ENCODE data around the gene RELT.

Gene RELT

GRCh38 chr11:73392108-73393010 is 16.2 kb downstream of the RELT start:
- DNase-seq, result no peak

DNA sequence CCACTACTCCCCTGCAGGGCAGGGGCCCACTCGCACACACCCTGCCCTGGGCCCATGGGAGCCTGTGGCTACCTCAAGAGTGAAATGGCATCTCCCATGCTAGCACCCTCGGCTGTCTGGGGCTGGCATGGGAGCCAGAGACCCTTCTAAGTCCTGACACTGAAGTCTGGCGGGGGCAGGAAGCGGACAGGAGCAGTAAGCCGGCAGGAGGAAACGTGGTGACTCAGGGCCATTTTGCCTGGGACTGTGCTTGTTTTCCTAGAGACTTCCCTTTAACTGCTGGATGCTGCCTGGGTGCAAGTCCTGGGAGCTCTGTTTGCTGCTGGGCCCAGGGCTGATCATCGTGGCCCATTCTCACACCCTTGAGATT is 16.8 kb downstream of the RELT start:
- DNase-seq, result no peak

- DNase-seq, result peak in 1 of 2 experiments; percentile 36
Measured at GRCh38 chr11:73393479-73394415, 17.5 kb downstream of the RELT start.

GRCh38 chr11:73394416-73395296 is 18.5 kb downstream of the RELT start:
- no peak for DNase-seq

GRCh38 chr11:73395297-73396208 is 19.4 kb downstream of the RELT start:
- DNase-seq, result no peak

DNA sequence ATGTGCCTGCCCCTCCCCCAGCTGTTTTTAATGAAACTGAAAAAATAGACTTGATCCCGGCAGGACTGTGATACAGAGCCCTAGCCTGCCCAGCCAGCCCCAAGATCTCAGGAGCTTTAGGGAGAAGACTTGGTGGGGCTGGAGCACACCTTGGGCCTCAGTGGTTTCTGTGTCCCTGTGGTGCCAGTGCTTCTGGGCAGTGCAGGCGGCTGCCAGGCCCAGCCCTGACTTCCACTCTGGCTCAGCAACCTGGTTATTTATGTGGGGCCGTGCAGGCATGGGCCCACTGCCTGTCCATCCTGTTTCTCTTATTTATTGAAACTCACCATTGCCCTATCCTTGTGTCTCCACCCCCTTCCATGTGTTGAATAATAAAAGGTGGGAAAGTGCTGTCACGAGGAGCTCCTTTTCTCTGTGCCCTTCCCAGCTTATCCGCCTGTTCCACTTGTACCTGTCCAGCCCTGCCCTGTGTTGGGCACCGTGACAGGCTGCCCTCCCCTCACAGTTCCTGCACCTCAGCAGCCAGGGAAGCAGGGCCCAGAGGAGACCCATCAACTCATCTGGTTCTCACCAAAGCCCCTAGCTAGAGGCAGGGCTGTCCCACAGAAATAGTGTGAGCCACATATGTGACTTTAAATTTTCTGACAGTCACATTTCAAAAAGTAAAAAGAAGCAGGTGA is 20.2 kb downstream of the RELT start:
- no peak for DNase-seq

- no peak for DNase-seq
Measured at GRCh38 chr11:73396985-73397384, 20.8 kb downstream of the RELT start.

DNA sequence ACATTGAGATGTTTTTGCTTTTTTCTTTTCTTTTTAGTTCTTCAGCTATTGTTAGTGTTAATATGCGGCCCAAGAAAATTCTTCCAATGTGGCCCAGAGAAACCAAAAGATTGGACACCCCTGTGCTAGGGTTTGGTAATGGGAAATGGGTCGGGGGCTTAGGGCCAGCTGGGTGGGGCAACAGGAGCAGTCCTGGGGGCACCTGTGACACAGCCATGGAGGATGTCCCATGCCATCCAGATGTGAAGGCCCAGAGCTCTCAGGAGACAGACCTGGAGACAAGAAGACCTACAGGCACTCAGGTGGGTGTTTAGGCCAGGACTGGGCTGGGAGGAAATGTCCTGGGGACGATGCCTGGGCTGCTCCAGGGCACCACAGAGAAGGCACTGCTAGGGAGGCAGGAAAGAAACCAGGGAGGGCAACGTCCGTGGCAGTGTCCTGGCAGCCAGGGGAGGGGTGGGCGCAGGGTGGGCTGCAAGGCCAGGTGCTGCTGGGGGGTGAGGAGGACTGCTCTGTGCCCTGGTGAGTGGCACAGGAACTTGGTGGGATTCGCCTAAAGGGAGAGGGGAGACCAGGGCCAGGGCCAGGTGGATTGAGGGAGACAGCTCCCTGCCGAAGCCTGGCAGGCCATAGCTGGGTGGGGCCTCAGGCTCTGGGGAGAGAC is 21.4 kb downstream of the RELT start:
- DNase-seq, result no peak

GRCh38 chr11:73398132-73398526 is 21.9 kb downstream of the RELT start:
- no peak for DNase-seq

DNA sequence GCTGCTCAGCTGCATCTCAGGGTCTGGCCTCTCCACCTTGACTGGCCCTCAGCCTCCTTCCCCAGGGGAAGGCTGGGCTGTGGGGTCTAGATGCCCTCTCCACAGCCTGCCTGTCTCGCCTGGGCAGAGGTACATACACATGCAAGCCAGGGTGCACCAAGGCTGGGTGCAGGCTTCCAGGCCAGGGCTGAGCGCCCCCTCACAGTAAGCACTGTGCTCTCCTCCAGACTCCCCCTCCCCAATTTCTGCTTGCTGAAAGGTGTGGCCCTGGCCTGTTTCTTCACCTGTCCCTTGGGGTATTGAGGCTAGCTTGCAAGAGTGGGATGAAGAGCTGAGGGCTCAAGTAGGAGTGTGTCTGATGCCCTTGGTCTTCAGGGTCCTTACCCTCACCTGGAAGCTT is 22.5 kb downstream of the RELT start:
- no peak for DNase-seq

DNA sequence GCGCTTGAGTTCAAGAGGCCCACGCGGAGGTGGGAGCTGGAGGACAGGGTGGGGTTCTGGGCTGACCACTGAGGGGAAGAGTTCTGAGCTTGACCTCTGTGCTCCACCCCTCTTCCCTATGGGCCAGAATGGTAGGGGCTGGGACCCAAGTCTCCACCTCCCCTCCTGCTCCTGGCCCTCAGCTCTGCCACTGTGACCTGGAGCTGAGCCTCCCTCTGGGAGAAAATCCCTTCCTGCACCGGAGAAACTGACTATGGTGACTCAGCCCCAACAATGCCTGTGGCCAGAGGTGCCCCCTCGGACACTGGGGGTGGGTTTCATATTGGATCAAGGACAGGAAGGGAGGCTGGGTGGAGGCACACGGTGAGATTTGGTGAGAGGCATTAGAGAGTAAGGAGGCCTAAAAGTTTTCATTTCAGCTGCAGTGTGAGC is 23.0 kb downstream of the RELT start:
- DNase-seq, result no peak

DNA sequence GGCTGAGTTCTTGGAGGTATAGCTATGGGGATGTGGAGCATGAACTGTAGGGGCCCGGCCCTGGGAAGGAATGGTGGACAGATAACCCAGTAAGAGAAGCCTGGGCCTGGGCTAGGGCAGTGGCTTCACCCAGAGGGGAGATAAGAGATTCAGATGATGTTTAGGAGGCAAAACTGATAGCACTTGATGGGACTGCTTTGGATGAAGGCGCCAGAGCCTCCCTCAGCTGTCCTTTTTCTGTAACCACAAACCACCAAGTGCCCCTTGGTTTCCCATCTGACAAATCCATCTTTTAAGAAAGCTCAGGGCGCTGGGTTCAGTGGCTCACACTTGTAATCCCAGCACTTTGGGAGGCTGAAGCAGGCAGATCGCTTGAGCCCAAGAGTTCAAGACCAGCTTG is 23.4 kb downstream of the RELT start:
- DNase-seq, result no peak

DNA sequence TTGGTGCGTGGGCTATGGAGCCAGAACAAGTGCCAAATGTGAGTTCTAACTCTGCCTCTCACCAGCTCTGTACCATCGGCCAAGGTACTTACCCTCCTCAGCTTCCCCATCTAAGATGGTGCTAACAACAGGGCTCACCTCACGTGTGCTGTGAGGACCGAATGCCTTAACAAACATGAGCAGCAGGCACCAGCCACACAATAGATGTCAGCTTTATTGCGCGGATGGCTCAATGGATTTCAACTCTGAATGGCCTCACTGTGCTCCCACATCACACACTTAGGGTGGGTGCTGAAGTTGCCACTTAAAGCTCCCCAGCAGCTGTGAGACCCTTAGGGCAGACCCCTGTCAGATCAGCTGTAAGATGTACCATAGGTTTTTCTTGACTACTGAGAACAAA is 24.1 kb downstream of the RELT start:
- DNase-seq, result no peak

DNA sequence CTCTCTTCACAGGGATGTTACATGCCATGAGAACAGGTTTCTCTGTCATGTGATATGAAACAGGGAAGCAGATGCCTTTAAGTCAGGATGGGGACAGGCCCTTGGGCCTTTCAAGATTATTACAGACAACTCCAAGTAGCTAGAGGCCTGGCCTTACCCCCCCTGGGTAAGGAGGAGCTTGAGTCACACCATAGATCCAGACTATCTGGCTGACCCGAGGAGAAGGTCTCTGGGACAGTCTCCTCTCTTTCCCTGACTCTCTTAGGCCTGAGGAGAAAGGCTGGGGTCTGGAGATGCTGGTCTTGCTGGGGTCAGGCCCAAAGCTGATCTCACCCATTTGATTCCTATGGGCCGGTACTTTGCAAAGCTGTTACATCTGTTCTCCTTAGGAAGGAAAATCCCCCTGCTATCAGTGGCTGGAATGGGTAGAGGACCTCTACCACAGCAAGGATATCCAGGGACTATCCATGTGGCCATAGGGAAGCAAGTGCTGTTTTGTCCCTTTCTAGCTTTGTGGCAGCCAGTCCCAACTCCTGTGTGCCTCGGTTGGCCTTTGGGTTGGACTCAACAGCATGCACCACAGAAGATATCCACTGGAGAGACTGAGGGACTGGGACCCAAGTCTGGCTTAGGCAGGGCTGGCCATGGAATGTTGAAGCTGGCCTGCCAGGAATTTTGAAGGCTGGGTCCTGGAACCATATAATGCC is 25.2 kb downstream of the RELT start:
- DNase-seq, result no peak

GRCh38 chr11:73401924-73402833 is 26.0 kb downstream of the RELT start:
- no peak for DNase-seq

GRCh38 chr11:73402834-73403185 is 26.6 kb downstream of the RELT start:
- no peak for DNase-seq

DNA sequence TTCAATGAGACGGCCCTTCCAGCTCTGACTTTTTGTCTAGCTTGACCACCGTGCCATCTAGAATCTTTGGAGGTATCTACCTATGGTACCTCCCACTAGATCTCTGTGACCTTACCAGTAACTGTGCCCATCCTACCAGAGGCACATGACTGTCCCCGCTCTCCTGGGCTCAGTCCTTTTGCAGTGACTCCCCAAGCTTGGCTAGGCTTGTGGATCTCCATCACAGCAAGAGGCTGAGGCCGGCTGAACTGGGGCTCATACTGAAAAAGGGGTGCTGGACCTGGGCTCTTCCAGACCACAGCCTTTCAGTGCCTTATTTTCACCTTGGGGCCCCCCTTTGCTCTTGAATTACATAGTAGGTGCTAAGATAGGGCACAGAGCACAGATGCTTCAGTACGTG is 27.3 kb downstream of the RELT start:
- DNase-seq, result no peak

- DNase-seq, result peak in 1 of 2 experiments; percentile 16
Measured at GRCh38 chr11:73404048-73404447, 27.8 kb downstream of the RELT start.

Data from cerebellar nuclear complex (tissue), 1 donor.